GM12878 (cell line): ENCODE measurements around the gene DOK4. TPM values are rescaled to one million over a fixed set of nuclear protein-coding genes. Genes with fewer than 3 reads are reported as not detected.

Experiments
- ATF7 ChIP-seq: fragments of 450-650 bp; IDR thresholded peaks from 2 replicates; pipeline ENCODE4 v1.6.1; 2016; ENCODE audit warnings: low read depth, mild to moderate bottlenecking
- BMI1 ChIP-seq: fragments of 450-650 bp; IDR thresholded peaks from 2 replicates; pipeline ENCODE4 v1.6.1; 2016; ENCODE audit warnings: mild to moderate bottlenecking, moderate library complexity, borderline replicate concordance
- DPF2 ChIP-seq: fragments of 450-650 bp; IDR thresholded peaks from 2 replicates; pipeline ENCODE4 v1.6.1; 2017; ENCODE audit warnings: mild to moderate bottlenecking
- EGR1 ChIP-seq, 2 experiments: IDR thresholded peaks; 1 replicate in 1 of 2; 2 replicates in 1 of 2; pipeline ENCODE4 v1.6.1; 2011 to 2012; ENCODE audit warnings: low read depth in 2 of 2, low read length in 2 of 2, borderline replicate concordance in 1 of 2, mild to moderate bottlenecking in 1 of 2, moderate library complexity in 1 of 2
- IKZF2 ChIP-seq, 2 experiments: fragments of 450-650 bp; IDR thresholded peaks; 2 replicates each; pipeline ENCODE4 v1.6.1; 2017; ENCODE audit warnings: mild to moderate bottlenecking in 2 of 2, moderate library complexity in 2 of 2
- LARP7 ChIP-seq: fragments of 450-650 bp; IDR thresholded peaks from 2 replicates; pipeline ENCODE4 v1.6.1; 2017; ENCODE audit warnings: mild to moderate bottlenecking
- NFYB ChIP-seq: IDR thresholded peaks from 2 replicates; pipeline ENCODE4 v1.6.1; 2011; ENCODE audit warnings: low read depth, mild to moderate bottlenecking, low read length, improper control_type of control experiment, moderate library complexity; ENCODE audit not compliant: insufficient read depth
- RAD21 ChIP-seq: IDR thresholded peaks from 2 replicates; pipeline ENCODE4 v1.6.1; 2011; ENCODE audit warnings: mild to moderate bottlenecking, low read depth, low read length, moderate library complexity; ENCODE audit not compliant: insufficient read depth
- RB1 ChIP-seq: fragments of 450-650 bp; formaldehyde crosslinking; IDR thresholded peaks from 2 replicates; pipeline ENCODE4 v1.6.1; 2017; ENCODE audit warnings: mild to moderate bottlenecking, borderline replicate concordance
- RFX5 ChIP-seq: IDR thresholded peaks from 2 replicates; pipeline ENCODE4 v1.6.1; 2011; ENCODE audit warnings: low read depth, low read length, improper control_type of control experiment
- SMAD5 ChIP-seq: IDR thresholded peaks from 2 replicates; pipeline ENCODE4 v1.6.1; 2016; ENCODE audit warnings: antibody characterized with exemption, low read depth
- STAT3 ChIP-seq: IDR thresholded peaks from 2 replicates; pipeline ENCODE4 v1.6.1; 2011; ENCODE audit warnings: low read depth, low read length, improper control_type of control experiment
- TARDBP ChIP-seq: IDR thresholded peaks from 2 replicates; pipeline ENCODE4 v1.6.1; 2016; ENCODE audit warnings: borderline replicate concordance
- ZBED1 ChIP-seq: IDR thresholded peaks from 2 replicates; pipeline ENCODE4 v1.6.1; 2016; ENCODE audit warnings: borderline replicate concordance
- ZZZ3 ChIP-seq: IDR thresholded peaks from 2 replicates; pipeline ENCODE4 v1.6.1; 2011; ENCODE audit warnings: low read depth; ENCODE audit not compliant: control insufficient read depth, insufficient read length
- polyA plus RNA-seq, 11 experiments: library from polyadenylated mRNA; depleted of rRNA in 4 of 11; unstranded in 6 of 11; stranded (reverse) in 5 of 11; fragments of >200 nt; fragmentation: Nextera tagmentation in 4 of 11; fragmentation: Illumina TruSeq in 1 of 11; extraction: Ambion mirVana in 4 of 11; extraction: Trizol in 1 of 11; gene quantifications; 1 replicate in 1 of 11; 2 replicates in 10 of 11; pipeline versions ENCODE4 v1.2.1 to v1.2.3, GENCODE V29; 2011 to 2016; ENCODE audit warnings: inconsistent platforms in 2 of 11, missing spikeins in 2 of 11, low read depth in 1 of 11
- total RNA-seq, 4 experiments: library from RNA; depleted of rRNA in 3 of 4; stranded (reverse); fragments of >200 nt in 3 of 4; fragmentation: Illumina TruSeq in 1 of 4; extraction: Trizol in 1 of 4; gene quantifications; 2 replicates each; pipeline versions ENCODE4 v1.2.1 to v1.2.3, GENCODE V29; 2013 to 2021
- TF ChIP-seq, protein P1 (sequence below): fragments of 450-650 bp; IDR thresholded peaks from 2 replicates; pipeline ENCODE4 v1.6.1; 2017; ENCODE audit warnings: low read depth, mild to moderate bottlenecking, moderate library complexity
- TF ChIP-seq, protein P2 (sequence below): fragments of 150-350 bp; IDR thresholded peaks from 2 replicates; pipeline ENCODE4 v1.6.1; 2016; ENCODE audit warnings: low read depth, low read length
- TF ChIP-seq, protein P3 (sequence below): IDR thresholded peaks from 2 replicates; pipeline ENCODE4 v1.6.1; 2012; ENCODE audit warnings: low read depth, low read length, improper control_type of control experiment
- TF ChIP-seq, protein P4 (sequence below): IDR thresholded peaks from 2 replicates; pipeline ENCODE4 v1.6.1; 2012; ENCODE audit warnings: mild to moderate bottlenecking, low read depth, low read length
- TF ChIP-seq, protein P5 (sequence below): IDR thresholded peaks from 2 replicates; pipeline ENCODE4 v1.6.1; 2011; ENCODE audit warnings: borderline replicate concordance, low read depth, mild to moderate bottlenecking, moderate library complexity, mixed read lengths, low read length; ENCODE audit not compliant: insufficient read depth; ENCODE audit errors: extremely low read length

DOK4 gene
- total and polyA plus RNA-seq, 10 of the 15 experiments (the other 5 are each of a cell fraction or from before 2014, with no cell fraction given), result 0.20 to 7.0 (median 2.4) TPM; not detected in 1

DNA sequence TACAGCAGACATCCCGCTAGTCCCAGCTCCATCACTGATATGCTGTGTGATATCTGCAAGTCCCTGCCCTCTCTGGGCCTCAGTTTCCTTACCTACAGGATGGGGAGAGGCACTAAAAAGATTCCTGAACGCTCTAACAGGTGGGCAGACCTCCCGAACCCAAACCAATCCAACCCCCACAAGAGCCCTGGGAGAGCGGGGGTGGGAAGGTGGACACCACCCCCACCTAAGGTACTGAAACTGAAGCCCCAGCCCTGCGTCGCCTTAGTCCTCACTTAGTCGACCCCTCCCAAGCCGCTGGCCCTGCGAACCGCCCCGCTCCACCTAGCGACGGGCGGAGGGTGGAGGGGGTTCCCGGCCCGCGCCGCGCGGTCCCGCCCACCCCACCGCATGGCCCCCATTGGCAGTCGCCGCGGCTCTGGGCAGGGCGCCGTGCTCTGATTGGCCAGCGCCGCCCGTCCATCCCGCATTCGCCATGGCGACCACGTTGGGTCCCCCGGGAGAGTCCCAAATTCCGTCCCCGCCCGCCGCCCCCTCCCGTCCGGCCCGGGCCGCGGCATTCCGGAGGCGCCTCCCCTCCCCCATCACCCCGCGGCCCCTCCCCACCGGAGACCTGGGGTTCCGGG, 49.5 kb upstream of the DOK4 start (continued):
- TF ChIP-seq EGR1 (IDR thresholded peaks at IDR 0.05; ENCODE audit: borderline replicate concordance in 1 of 2, low read depth in 2 of 2, low read length in 2 of 2) (peak in 1 of 2 experiments; percentile 73; a peak in 2 of 3 replicates), RFX5 (no peak), STAT3 (no peak), ZZZ3 (no peak), IKZF2 (IDR thresholded peaks at IDR 0.05) (no peak), ZBED1 (no peak), LARP7 (no peak), BMI1 (peak; percentile 85), RB1 (no peak), DPF2 (peak; percentile 69; the same call in 1 of the 2 replicates), ATF7 (no peak), SMAD5 (no peak), NFYB (peak; percentile 96), RAD21 (no peak), TARDBP (no peak)
- TF ChIP-seq, protein P1, sequence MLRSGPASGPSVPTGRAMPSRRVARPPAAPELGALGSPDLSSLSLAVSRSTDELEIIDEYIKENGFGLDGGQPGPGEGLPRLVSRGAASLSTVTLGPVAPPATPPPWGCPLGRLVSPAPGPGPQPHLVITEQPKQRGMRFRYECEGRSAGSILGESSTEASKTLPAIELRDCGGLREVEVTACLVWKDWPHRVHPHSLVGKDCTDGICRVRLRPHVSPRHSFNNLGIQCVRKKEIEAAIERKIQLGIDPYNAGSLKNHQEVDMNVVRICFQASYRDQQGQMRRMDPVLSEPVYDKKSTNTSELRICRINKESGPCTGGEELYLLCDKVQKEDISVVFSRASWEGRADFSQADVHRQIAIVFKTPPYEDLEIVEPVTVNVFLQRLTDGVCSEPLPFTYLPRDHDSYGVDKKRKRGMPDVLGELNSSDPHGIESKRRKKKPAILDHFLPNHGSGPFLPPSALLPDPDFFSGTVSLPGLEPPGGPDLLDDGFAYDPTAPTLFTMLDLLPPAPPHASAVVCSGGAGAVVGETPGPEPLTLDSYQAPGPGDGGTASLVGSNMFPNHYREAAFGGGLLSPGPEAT, result no peak; the same call in 1 of the 2 replicates
- TF ChIP-seq, protein P2, sequence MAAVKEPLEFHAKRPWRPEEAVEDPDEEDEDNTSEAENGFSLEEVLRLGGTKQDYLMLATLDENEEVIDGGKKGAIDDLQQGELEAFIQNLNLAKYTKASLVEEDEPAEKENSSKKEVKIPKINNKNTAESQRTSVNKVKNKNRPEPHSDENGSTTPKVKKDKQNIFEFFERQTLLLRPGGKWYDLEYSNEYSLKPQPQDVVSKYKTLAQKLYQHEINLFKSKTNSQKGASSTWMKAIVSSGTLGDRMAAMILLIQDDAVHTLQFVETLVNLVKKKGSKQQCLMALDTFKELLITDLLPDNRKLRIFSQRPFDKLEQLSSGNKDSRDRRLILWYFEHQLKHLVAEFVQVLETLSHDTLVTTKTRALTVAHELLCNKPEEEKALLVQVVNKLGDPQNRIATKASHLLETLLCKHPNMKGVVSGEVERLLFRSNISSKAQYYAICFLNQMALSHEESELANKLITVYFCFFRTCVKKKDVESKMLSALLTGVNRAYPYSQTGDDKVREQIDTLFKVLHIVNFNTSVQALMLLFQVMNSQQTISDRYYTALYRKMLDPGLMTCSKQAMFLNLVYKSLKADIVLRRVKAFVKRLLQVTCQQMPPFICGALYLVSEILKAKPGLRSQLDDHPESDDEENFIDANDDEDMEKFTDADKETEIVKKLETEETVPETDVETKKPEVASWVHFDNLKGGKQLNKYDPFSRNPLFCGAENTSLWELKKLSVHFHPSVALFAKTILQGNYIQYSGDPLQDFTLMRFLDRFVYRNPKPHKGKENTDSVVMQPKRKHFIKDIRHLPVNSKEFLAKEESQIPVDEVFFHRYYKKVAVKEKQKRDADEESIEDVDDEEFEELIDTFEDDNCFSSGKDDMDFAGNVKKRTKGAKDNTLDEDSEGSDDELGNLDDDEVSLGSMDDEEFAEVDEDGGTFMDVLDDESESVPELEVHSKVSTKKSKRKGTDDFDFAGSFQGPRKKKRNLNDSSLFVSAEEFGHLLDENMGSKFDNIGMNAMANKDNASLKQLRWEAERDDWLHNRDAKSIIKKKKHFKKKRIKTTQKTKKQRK, result no peak
- TF ChIP-seq, protein P3, sequence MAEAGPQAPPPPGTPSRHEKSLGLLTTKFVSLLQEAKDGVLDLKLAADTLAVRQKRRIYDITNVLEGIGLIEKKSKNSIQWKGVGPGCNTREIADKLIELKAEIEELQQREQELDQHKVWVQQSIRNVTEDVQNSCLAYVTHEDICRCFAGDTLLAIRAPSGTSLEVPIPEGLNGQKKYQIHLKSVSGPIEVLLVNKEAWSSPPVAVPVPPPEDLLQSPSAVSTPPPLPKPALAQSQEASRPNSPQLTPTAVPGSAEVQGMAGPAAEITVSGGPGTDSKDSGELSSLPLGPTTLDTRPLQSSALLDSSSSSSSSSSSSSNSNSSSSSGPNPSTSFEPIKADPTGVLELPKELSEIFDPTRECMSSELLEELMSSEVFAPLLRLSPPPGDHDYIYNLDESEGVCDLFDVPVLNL, result no peak
- TF ChIP-seq, protein P4, sequence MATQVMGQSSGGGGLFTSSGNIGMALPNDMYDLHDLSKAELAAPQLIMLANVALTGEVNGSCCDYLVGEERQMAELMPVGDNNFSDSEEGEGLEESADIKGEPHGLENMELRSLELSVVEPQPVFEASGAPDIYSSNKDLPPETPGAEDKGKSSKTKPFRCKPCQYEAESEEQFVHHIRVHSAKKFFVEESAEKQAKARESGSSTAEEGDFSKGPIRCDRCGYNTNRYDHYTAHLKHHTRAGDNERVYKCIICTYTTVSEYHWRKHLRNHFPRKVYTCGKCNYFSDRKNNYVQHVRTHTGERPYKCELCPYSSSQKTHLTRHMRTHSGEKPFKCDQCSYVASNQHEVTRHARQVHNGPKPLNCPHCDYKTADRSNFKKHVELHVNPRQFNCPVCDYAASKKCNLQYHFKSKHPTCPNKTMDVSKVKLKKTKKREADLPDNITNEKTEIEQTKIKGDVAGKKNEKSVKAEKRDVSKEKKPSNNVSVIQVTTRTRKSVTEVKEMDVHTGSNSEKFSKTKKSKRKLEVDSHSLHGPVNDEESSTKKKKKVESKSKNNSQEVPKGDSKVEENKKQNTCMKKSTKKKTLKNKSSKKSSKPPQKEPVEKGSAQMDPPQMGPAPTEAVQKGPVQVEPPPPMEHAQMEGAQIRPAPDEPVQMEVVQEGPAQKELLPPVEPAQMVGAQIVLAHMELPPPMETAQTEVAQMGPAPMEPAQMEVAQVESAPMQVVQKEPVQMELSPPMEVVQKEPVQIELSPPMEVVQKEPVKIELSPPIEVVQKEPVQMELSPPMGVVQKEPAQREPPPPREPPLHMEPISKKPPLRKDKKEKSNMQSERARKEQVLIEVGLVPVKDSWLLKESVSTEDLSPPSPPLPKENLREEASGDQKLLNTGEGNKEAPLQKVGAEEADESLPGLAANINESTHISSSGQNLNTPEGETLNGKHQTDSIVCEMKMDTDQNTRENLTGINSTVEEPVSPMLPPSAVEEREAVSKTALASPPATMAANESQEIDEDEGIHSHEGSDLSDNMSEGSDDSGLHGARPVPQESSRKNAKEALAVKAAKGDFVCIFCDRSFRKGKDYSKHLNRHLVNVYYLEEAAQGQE, result no peak
- TF ChIP-seq, protein P5, sequence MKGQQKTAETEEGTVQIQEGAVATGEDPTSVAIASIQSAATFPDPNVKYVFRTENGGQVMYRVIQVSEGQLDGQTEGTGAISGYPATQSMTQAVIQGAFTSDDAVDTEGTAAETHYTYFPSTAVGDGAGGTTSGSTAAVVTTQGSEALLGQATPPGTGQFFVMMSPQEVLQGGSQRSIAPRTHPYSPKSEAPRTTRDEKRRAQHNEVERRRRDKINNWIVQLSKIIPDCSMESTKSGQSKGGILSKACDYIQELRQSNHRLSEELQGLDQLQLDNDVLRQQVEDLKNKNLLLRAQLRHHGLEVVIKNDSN, result no peak
